HepG2 (cell line): ENCODE measurements around the gene ZMYND8. TPM values are rescaled to one million over a fixed set of nuclear protein-coding genes. Genes with fewer than 3 reads are reported as not detected.
A peak's percentile ranks its signal among the peaks of the same experiment; 100 is the strongest.

Experiments used
- ARNT ChIP-seq: fragments of 450-650 bp; IDR thresholded peaks from 2 replicates; pipeline ENCODE4 v1.6.1; 2017
- ARNTL ChIP-seq: sonication (generic); formaldehyde crosslinking; IDR thresholded peaks from 2 replicates; pipeline ENCODE4 v1.4.0; 2020; ENCODE audit warnings: mild to moderate bottlenecking, missing genetic modification reagents
- ATF6 ChIP-seq: sonication (generic); formaldehyde crosslinking; conservative IDR thresholded peaks from 2 replicates; pipeline ENCODE4 v1.4.0; 2020; ENCODE audit warnings: missing genetic modification reagents
- CEBPG ChIP-seq: IDR thresholded peaks from 2 replicates; pipeline ENCODE4 v1.6.1; 2016
- CENPT ChIP-seq: sonication (generic); formaldehyde crosslinking; IDR thresholded peaks from 2 replicates; pipeline ENCODE4 v1.8.0; 2022; ENCODE audit warnings: low read depth, mild to moderate bottlenecking, moderate library complexity, missing genetic modification reagents
- CREB1 ChIP-seq, 2 experiments: fragments of 450-650 bp in 1 of 2; IDR thresholded peaks; 2 replicates each; pipeline ENCODE4 v1.6.1; 2016 to 2017; ENCODE audit warnings: control low read depth in 1 of 2, mild to moderate bottlenecking in 1 of 2, missing compliant biosample characterization in 1 of 2, missing genetic modification characterization in 1 of 2
- HIVEP1 ChIP-seq: sonication (generic); formaldehyde crosslinking; IDR thresholded peaks from 2 replicates; pipeline ENCODE4 v1.4.0; 2020; ENCODE audit warnings: mild to moderate bottlenecking, missing genetic modification reagents
- MAFG ChIP-seq: sonication (generic); formaldehyde crosslinking; IDR thresholded peaks from 2 replicates; pipeline ENCODE4 v1.5.1; 2020; ENCODE audit warnings: mild to moderate bottlenecking, missing genetic modification reagents
- MEF2D ChIP-seq: sonication (generic); formaldehyde crosslinking; IDR thresholded peaks from 2 replicates; pipeline ENCODE4 v1.5.1; 2020; ENCODE audit warnings: mild to moderate bottlenecking, missing genetic modification reagents
- MTA3 ChIP-seq: sonication (generic); formaldehyde crosslinking; IDR thresholded peaks from 2 replicates; pipeline ENCODE4 v1.4.0; 2020; ENCODE audit warnings: missing genetic modification reagents
- MZF1 ChIP-seq: sonication (generic); formaldehyde crosslinking; IDR thresholded peaks from 2 replicates; pipeline ENCODE4 v1.8.1; 2023; ENCODE audit warnings: mild to moderate bottlenecking, missing genetic modification reagents, borderline replicate concordance
- ONECUT2 ChIP-seq: sonication (generic); formaldehyde crosslinking; IDR thresholded peaks from 2 replicates; pipeline ENCODE4 v1.4.0; 2020; ENCODE audit warnings: missing genetic modification reagents
- SNAPC2 ChIP-seq: sonication (generic); formaldehyde crosslinking; IDR thresholded peaks from 2 replicates; pipeline ENCODE4 v1.8.1; 2022; ENCODE audit warnings: mild to moderate bottlenecking, missing genetic modification reagents
- STAT6 ChIP-seq: sonication (generic); formaldehyde crosslinking; IDR thresholded peaks from 2 replicates; pipeline ENCODE4 v1.4.0; 2020; ENCODE audit warnings: missing genetic modification reagents, mild to moderate bottlenecking, borderline replicate concordance
- TBX2 ChIP-seq: sonication (generic); formaldehyde crosslinking; IDR thresholded peaks from 2 replicates; pipeline ENCODE4 v1.5.0; 2020; ENCODE audit warnings: missing genetic modification reagents, mild to moderate bottlenecking, borderline replicate concordance
- TEF ChIP-seq: sonication (generic); formaldehyde crosslinking; IDR thresholded peaks from 2 replicates; pipeline ENCODE4 v1.5.0; 2020; ENCODE audit warnings: missing genetic modification reagents
- ZMYM3 ChIP-seq: sonication (generic); formaldehyde crosslinking; IDR thresholded peaks from 2 replicates; pipeline ENCODE4 v1.5.1; 2020; ENCODE audit warnings: mild to moderate bottlenecking, missing genetic modification reagents
- ZNF232 ChIP-seq: sonication (generic); formaldehyde crosslinking; IDR thresholded peaks from 2 replicates; pipeline ENCODE4 v1.4.0; 2020; ENCODE audit warnings: missing genetic modification reagents, borderline replicate concordance
- ZNF317 ChIP-seq: sonication (generic); formaldehyde crosslinking; IDR thresholded peaks from 2 replicates; pipeline ENCODE4 v1.5.0; 2020; ENCODE audit warnings: mild to moderate bottlenecking, missing genetic modification reagents
- ZNF333 ChIP-seq: sonication (generic); formaldehyde crosslinking; IDR thresholded peaks from 2 replicates; pipeline ENCODE4 v1.4.0; 2020; ENCODE audit warnings: mild to moderate bottlenecking, missing genetic modification reagents, borderline replicate concordance
- ZNF446 ChIP-seq: sonication (generic); formaldehyde crosslinking; IDR thresholded peaks from 2 replicates; pipeline ENCODE4 v1.5.0; 2020; ENCODE audit warnings: mild to moderate bottlenecking, missing genetic modification reagents
- ZNF776 ChIP-seq: sonication (generic); formaldehyde crosslinking; IDR thresholded peaks from 2 replicates; pipeline ENCODE4 v1.4.0; 2020; ENCODE audit warnings: mild to moderate bottlenecking, missing genetic modification reagents
- polyA plus RNA-seq, 8 experiments: library from polyadenylated mRNA; depleted of rRNA in 3 of 8; stranded (reverse) in 7 of 8; unstranded in 1 of 8; fragments of >200 nt; fragmentation: Illumina TruSeq in 4 of 8; extraction: Trizol in 4 of 8; gene quantifications; 2 replicates each; pipeline versions ENCODE4 v1.2.1 to v1.2.3, GENCODE V29; 2011 to 2016; ENCODE audit warnings: low read depth in 4 of 8, missing spikeins in 1 of 8, mixed read lengths in 1 of 8; ENCODE audit not compliant: insufficient read depth in 1 of 8
- total RNA-seq, 5 experiments: library from RNA; depleted of rRNA; stranded (reverse); fragments of >200 nt; fragmentation: Illumina TruSeq; extraction: Trizol; gene quantifications; 2 replicates each; pipeline ENCODE4 v1.2.3, GENCODE V29; 2016; ENCODE audit warnings: low read depth in 1 of 5
- TF ChIP-seq, protein P1 (sequence below): sonication (generic); formaldehyde crosslinking; IDR thresholded peaks from 2 replicates; pipeline ENCODE4 v1.4.0; 2020; ENCODE audit warnings: missing genetic modification reagents

The ZMYND8 gene
- total and polyA plus RNA-seq, 2 of the 13 experiments (the other 11 are each of a cell fraction or from before 2014, with no cell fraction given): 53.9 to 84.7 TPM

- TF ChIP-seq ZNF776 (CRISPR knock-in tag) (no peak), SNAPC2 (CRISPR knock-in tag) (peak; percentile 85; the same call in 1 of the 2 replicates), TBX2 (CRISPR knock-in tag) (peak; percentile 90; the same call in 1 of the 2 replicates), MAFG (CRISPR knock-in tag) (no peak), MTA3 (CRISPR knock-in tag) (no peak), MZF1 (CRISPR knock-in tag) (no peak; the same call in 1 of the 2 replicates), ARNT (no peak), ATF6 (CRISPR knock-in tag) (0 out of 2 replicates have a peak, but pooled peaks have one; percentile 41), STAT6 (0 out of 2 replicates have a peak, but pooled peaks have one; percentile 50), ARNTL (CRISPR knock-in tag) (0 out of 2 replicates have a peak, but pooled peaks have one; percentile 29), ZNF232 (no peak), ZNF333 (CRISPR knock-in tag) (no peak), CENPT (no peak), HIVEP1 (no peak), ZMYM3 (CRISPR knock-in tag) (peak; percentile 11; the same call in 1 of the 2 replicates), MEF2D (CRISPR knock-in tag) (peak; percentile 57; the same call in 1 of the 2 replicates), CREB1 (IDR thresholded peaks at IDR 0.05) (no peak), CREB1 (CRISPR knock-in tag; IDR thresholded peaks at IDR 0.05) (peak; percentile 82), TEF (CRISPR knock-in tag) (peak; percentile 60; the same call in 1 of the 2 replicates), ZNF446 (CRISPR knock-in tag) (no peak), CEBPG (0 out of 2 replicates have a peak, but pooled peaks have one; percentile 5), ZNF317 (CRISPR knock-in tag) (no peak), ONECUT2 (0 out of 2 replicates have a peak, but pooled peaks have one; percentile 17)
- TF ChIP-seq, protein P1, sequence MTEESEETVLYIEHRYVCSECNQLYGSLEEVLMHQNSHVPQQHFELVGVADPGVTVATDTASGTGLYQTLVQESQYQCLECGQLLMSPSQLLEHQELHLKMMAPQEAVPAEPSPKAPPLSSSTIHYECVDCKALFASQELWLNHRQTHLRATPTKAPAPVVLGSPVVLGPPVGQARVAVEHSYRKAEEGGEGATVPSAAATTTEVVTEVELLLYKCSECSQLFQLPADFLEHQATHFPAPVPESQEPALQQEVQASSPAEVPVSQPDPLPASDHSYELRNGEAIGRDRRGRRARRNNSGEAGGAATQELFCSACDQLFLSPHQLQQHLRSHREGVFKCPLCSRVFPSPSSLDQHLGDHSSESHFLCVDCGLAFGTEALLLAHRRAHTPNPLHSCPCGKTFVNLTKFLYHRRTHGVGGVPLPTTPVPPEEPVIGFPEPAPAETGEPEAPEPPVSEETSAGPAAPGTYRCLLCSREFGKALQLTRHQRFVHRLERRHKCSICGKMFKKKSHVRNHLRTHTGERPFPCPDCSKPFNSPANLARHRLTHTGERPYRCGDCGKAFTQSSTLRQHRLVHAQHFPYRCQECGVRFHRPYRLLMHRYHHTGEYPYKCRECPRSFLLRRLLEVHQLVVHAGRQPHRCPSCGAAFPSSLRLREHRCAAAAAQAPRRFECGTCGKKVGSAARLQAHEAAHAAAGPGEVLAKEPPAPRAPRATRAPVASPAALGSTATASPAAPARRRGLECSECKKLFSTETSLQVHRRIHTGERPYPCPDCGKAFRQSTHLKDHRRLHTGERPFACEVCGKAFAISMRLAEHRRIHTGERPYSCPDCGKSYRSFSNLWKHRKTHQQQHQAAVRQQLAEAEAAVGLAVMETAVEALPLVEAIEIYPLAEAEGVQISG: peak; percentile 46; the same call in 1 of the 2 replicates
Measured at GRCh38 chr20:47334022-47334551, 22.4 kb downstream of the ZMYND8 start (continued).
